GM23248 (cell line): Measurements from ENCODE around the gene GMEB2.

Experiments used
- EZH2 ChIP-seq: fragments of 200-600 bp; sonication (generic); IDR thresholded peaks from 2 replicates; pipeline ENCODE4 v1.6.1; 2018; ENCODE audit warnings: antibody characterized with exemption, mild to moderate bottlenecking; ENCODE audit not compliant: insufficient read depth, poor library complexity, severe bottlenecking
- EZH2phosphoT487 ChIP-seq: fragments of 200-600 bp; sonication (generic); IDR thresholded peaks from 2 replicates; pipeline ENCODE4 v1.6.1; 2018; ENCODE audit warnings: antibody characterized with exemption, moderate library complexity, mild to moderate bottlenecking, low read depth; ENCODE audit not compliant: insufficient read depth

GRCh38 chr20:63627751-63628245 lies 897 bp upstream of the GMEB2 start:
- no peak for TF ChIP-seq EZH2
- TF ChIP-seq EZH2phosphoT487 = no peak
